SK-N-SH (cell line): ENCODE results near the gene KCNC4. TPM values are rescaled to one million over a fixed set of nuclear protein-coding genes. Genes with fewer than 3 reads are reported as not detected.

ENCODE experiments used
- CTCF ChIA-PET: fragments of 300-600, 350-600 bp; formaldehyde crosslinking; extraction: SDS; loops from one replicate; lab custom pipeline; 2021; lab: Yijun Ruan, JAX
- POLR2A ChIA-PET: fragments of 350-600 bp; sonication (Branson Sonifier 250); formaldehyde crosslinking; extraction: SDS; loops from one replicate; lab custom pipeline; 2020; ENCODE audit warnings: antibody characterized with exemption, inconsistent platforms; lab: Yijun Ruan, JAX
- DNase-seq: peaks from one replicate; pipeline ENCODE4 v3.0.0; 2012
- H2AFZ ChIP-seq: fragments of 200-600 bp; sonication (generic); 2 replicates; pipeline ENCODE4 v1.8.1; 2016; ENCODE audit warnings: antibody characterized with exemption, mild to moderate bottlenecking, low read depth
- H3F3A ChIP-seq: fragments of 200-600 bp; sonication (generic); replicated peaks from 2 replicates; pipeline ENCODE3; 2016; ENCODE audit warnings: antibody characterized with exemption, mild to moderate bottlenecking; ENCODE audit not compliant: insufficient read depth
- H3K27ac ChIP-seq, 2 experiments: fragments of 200-500 bp in 1 of 2; fragments of 200-600 bp in 1 of 2; sonication (Bioruptor generic) in 1 of 2; sonication (generic), shearing (Covaris generic) in 1 of 2; 2 replicates each; pipeline versions ENCODE4 v1.5.1 to v1.6.1; 2014 to 2016; ENCODE audit warnings: low read depth in 2 of 2, inconsistent platforms in 1 of 2, low read length in 1 of 2, mild to moderate bottlenecking in 1 of 2, mixed read lengths in 1 of 2
- H3K27me3 ChIP-seq: fragments of 200-600 bp; sonication (generic), shearing (Covaris generic); 2 replicates; pipeline ENCODE4 v1.6.1; 2016; ENCODE audit warnings: mixed run types; ENCODE audit not compliant: insufficient read depth
- H3K36me3 ChIP-seq, 2 experiments: fragments of 200-500 bp in 1 of 2; fragments of 200-600 bp in 1 of 2; sonication (Bioruptor generic) in 1 of 2; sonication (generic) in 1 of 2; replicated peaks in 1 of 2; 2 replicates each; pipeline versions ENCODE3 to v1.5.1; 2014 to 2016; ENCODE audit warnings: low read length in 1 of 2, mild to moderate bottlenecking in 1 of 2; ENCODE audit not compliant: insufficient read depth in 2 of 2, control insufficient read depth in 1 of 2
- H3K4me1 ChIP-seq, 2 experiments: fragments of 200-500 bp in 1 of 2; fragments of 200-600 bp in 1 of 2; sonication (Bioruptor generic) in 1 of 2; sonication (generic), shearing (Covaris generic) in 1 of 2; 2 replicates each; pipeline versions ENCODE4 v1.5.1 to v1.6.1; 2014 to 2016; ENCODE audit warnings: low read depth in 1 of 2, low read length in 1 of 2, mixed run types in 1 of 2; ENCODE audit not compliant: insufficient read depth in 2 of 2, control insufficient read depth in 1 of 2
- H3K4me2 ChIP-seq: fragments of 200-600 bp; sonication (generic), shearing (Covaris generic); 2 replicates; pipeline ENCODE4 v1.6.1; 2017; ENCODE audit warnings: mixed run types
- H3K4me3 ChIP-seq, 2 experiments: fragments of 200-500 bp in 1 of 2; fragments of 200-600 bp in 1 of 2; sonication (Bioruptor generic) in 1 of 2; sonication (generic), shearing (Covaris generic) in 1 of 2; 2 replicates each; pipeline versions ENCODE4 v1.5.1 to v1.8.1; 2014 to 2016; ENCODE audit warnings: low read depth in 2 of 2, inconsistent platforms in 1 of 2, low read length in 1 of 2, mild to moderate bottlenecking in 1 of 2, mixed read lengths in 1 of 2, moderate library complexity in 1 of 2
- H3K79me2 ChIP-seq: fragments of 200-600 bp; sonication (generic); 2 replicates; pipeline ENCODE4 v1.8.1; 2017; ENCODE audit warnings: mild to moderate bottlenecking; ENCODE audit not compliant: insufficient read depth
- H3K9ac ChIP-seq: fragments of 200-600 bp; sonication (generic); 2 replicates; pipeline ENCODE4 v1.6.1; 2017; ENCODE audit warnings: mixed run types
- H3K9me2 ChIP-seq: fragments of 200-600 bp; sonication (generic); 2 replicates; pipeline ENCODE4 v1.6.1; 2017; ENCODE audit warnings: mixed run types
- H3K9me3 ChIP-seq: fragments of 200-600 bp; sonication (generic); 2 replicates; pipeline ENCODE4 v1.6.1; 2017; ENCODE audit warnings: mixed run types, mild to moderate bottlenecking, moderate library complexity
- H4K20me1 ChIP-seq: fragments of 200-600 bp; sonication (generic); 2 replicates; pipeline ENCODE4 v1.6.1; 2017; ENCODE audit warnings: mild to moderate bottlenecking, mixed run types; ENCODE audit not compliant: insufficient read depth
- CHD2 ChIP-seq: fragments of 150-350 bp; IDR thresholded peaks from 2 replicates; pipeline ENCODE4 v1.6.1; 2018; ENCODE audit warnings: low read length; ENCODE audit not compliant: partially characterized antibody
- EP300 ChIP-seq, 2 experiments: IDR thresholded peaks; 2 replicates each; pipeline versions ENCODE4 v1.4.0 to v1.6.1; 2012; ENCODE audit warnings: borderline replicate concordance in 1 of 2, low read depth in 1 of 2, low read length in 1 of 2
- EZH2phosphoT487 ChIP-seq: fragments of 200-600 bp; sonication (generic); IDR thresholded peaks from 2 replicates; pipeline ENCODE4 v1.6.1; 2017; ENCODE audit warnings: low read depth, mixed run types, mild to moderate bottlenecking, antibody characterized with exemption, moderate library complexity, borderline replicate concordance
- FOSL2 ChIP-seq: IDR thresholded peaks from 2 replicates; pipeline ENCODE4 v1.4.0; 2012; ENCODE audit warnings: low read depth, mild to moderate bottlenecking, moderate library complexity, borderline replicate concordance
- FOXJ3 ChIP-seq: sonication (generic); formaldehyde crosslinking; IDR thresholded peaks from 2 replicates; pipeline ENCODE4 v1.5.1; 2020; ENCODE audit warnings: mild to moderate bottlenecking, missing genetic modification reagents
- FOXM1 ChIP-seq: IDR thresholded peaks from 2 replicates; pipeline ENCODE4 v1.4.0; 2012; ENCODE audit warnings: low read depth, mild to moderate bottlenecking
- POLR2AphosphoS5 ChIP-seq: IDR thresholded peaks from 2 replicates; pipeline ENCODE4 v1.6.1; 2012; ENCODE audit warnings: low read depth, low read length
- RFX5 ChIP-seq: IDR thresholded peaks from 2 replicates; pipeline ENCODE4 v1.6.1; 2012; ENCODE audit warnings: mild to moderate bottlenecking, improper control_type of control experiment, low read length
- SMC3 ChIP-seq: IDR thresholded peaks from 2 replicates; pipeline ENCODE4 v1.6.1; 2012; ENCODE audit warnings: low read depth, low read length, improper control_type of control experiment
- TEAD4 ChIP-seq: IDR thresholded peaks from 2 replicates; pipeline ENCODE4 v1.4.0; 2012; ENCODE audit warnings: mild to moderate bottlenecking, borderline replicate concordance; ENCODE audit not compliant: insufficient read depth
- YY1 ChIP-seq: IDR thresholded peaks from 2 replicates; pipeline ENCODE4 v1.4.0; 2012; ENCODE audit warnings: low read depth, mild to moderate bottlenecking
- WGBS: methylation state at CpG from one replicate; pipeline ENCODE4 v1.1.6; 2017; ENCODE audit warnings: low lambda C conversion rate; 5-methylcytosine and 5-hydroxymethylcytosine counted together
- polyA plus RNA-seq, 3 experiments: library from polyadenylated mRNA; depleted of rRNA; stranded (reverse); fragments of >200 nt; gene quantifications; 2 replicates each; pipeline ENCODE4 v1.2.3, GENCODE V29; 2012
- TF ChIP-seq, protein P1 (sequence below): IDR thresholded peaks from 2 replicates; pipeline ENCODE4 v1.6.1; 2012; ENCODE audit warnings: mild to moderate bottlenecking, low read depth, low read length, moderate library complexity
- TF ChIP-seq, protein P2 (sequence below): fragments of 200-600 bp; sonication (generic); IDR thresholded peaks from 2 replicates; pipeline ENCODE4 v1.6.1; 2017; ENCODE audit warnings: antibody characterized with exemption, mild to moderate bottlenecking, moderate library complexity
- TF ChIP-seq, protein P3 (sequence below): IDR thresholded peaks from 2 replicates; pipeline ENCODE4 v1.4.0; 2012; ENCODE audit warnings: low read depth, borderline replicate concordance
- TF ChIP-seq, protein P4 (sequence below): fragments of 150-350 bp; IDR thresholded peaks from 2 replicates; pipeline ENCODE4 v1.6.1; 2016; ENCODE audit warnings: mild to moderate bottlenecking, low read depth, low read length

Gene KCNC4
- polyA plus RNA-seq, 1 of the 3 experiments (the other 2 are of a cell fraction): 0.51 TPM

DNA sequence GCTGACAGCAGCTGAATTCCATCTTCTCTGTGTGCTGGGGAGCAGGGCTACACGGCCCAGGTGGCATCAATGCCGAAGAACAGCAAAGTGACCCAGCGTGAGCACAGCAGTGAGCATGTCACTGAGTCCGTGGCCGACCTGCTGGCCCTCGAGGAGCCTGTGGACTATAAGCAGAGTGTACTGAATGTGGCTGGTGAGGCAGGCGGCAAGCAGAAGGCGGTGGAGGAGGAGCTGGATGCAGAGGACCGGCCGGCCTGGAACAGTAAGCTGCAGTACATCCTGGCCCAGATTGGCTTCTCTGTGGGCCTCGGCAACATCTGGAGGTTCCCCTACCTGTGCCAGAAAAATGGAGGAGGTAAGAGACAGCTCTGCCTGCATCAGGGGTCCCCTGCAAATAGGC is 43.3 kb upstream of the KCNC4 start:
- Histone ChIP-seq H3K9ac (no peak overlapping the region), H3K4me3 (no peak overlapping the region), H3K4me1 (peaks cover 0 to 61% of the 10 kb centered on the region in 2 experiments; a peak in 2 of 4 replicates), H4K20me1 (no peaks in the 10 kb centered on the region), H3K4me2 (no peak overlapping the region), H3K9me2 (no peaks in the 10 kb centered on the region), H3F3A (no peaks in the 10 kb centered on the region), H2AFZ (no peak overlapping the region), H3K9me3 (no peaks in the 10 kb centered on the region), H3K36me3 (no peaks in the 10 kb centered on the region), H3K79me2 (no peaks in the 10 kb centered on the region), H3K27ac (no peak overlapping the region), H3K27me3 (no peaks in the 10 kb centered on the region; the same call in 1 of the 2 replicates)
- no peak for DNase-seq
- 75% methylated on average over 11 of the region's 11 CpGs for WGBS
- ChIA-PET CTCF (interaction anchor here (0.7 to 10.4 kb wide), 11 partner anchors 14 to 246 kb away, joined by 3 to 76 read pairs (median 4); partner anchors contain the start of gene SLC6A17), POLR2A (no interaction called here)
- TF ChIP-seq, protein P1, sequence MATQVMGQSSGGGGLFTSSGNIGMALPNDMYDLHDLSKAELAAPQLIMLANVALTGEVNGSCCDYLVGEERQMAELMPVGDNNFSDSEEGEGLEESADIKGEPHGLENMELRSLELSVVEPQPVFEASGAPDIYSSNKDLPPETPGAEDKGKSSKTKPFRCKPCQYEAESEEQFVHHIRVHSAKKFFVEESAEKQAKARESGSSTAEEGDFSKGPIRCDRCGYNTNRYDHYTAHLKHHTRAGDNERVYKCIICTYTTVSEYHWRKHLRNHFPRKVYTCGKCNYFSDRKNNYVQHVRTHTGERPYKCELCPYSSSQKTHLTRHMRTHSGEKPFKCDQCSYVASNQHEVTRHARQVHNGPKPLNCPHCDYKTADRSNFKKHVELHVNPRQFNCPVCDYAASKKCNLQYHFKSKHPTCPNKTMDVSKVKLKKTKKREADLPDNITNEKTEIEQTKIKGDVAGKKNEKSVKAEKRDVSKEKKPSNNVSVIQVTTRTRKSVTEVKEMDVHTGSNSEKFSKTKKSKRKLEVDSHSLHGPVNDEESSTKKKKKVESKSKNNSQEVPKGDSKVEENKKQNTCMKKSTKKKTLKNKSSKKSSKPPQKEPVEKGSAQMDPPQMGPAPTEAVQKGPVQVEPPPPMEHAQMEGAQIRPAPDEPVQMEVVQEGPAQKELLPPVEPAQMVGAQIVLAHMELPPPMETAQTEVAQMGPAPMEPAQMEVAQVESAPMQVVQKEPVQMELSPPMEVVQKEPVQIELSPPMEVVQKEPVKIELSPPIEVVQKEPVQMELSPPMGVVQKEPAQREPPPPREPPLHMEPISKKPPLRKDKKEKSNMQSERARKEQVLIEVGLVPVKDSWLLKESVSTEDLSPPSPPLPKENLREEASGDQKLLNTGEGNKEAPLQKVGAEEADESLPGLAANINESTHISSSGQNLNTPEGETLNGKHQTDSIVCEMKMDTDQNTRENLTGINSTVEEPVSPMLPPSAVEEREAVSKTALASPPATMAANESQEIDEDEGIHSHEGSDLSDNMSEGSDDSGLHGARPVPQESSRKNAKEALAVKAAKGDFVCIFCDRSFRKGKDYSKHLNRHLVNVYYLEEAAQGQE: no peak
- TF ChIP-seq EP300 (IDR thresholded peaks at IDR 0.05; ENCODE audit: borderline replicate concordance in 1 of 2, low read depth in 1 of 2, low read length in 1 of 2) (no peak), EZH2phosphoT487 (no peak), FOSL2 (no peak), TEAD4 (no peak), RFX5 (no peak), CHD2 (no peak), POLR2AphosphoS5 (no peak), SMC3 (no peak), FOXM1 (no peak), YY1 (no peak), FOXJ3 (CRISPR knock-in tag) (no peak)
- TF ChIP-seq, protein P2, sequence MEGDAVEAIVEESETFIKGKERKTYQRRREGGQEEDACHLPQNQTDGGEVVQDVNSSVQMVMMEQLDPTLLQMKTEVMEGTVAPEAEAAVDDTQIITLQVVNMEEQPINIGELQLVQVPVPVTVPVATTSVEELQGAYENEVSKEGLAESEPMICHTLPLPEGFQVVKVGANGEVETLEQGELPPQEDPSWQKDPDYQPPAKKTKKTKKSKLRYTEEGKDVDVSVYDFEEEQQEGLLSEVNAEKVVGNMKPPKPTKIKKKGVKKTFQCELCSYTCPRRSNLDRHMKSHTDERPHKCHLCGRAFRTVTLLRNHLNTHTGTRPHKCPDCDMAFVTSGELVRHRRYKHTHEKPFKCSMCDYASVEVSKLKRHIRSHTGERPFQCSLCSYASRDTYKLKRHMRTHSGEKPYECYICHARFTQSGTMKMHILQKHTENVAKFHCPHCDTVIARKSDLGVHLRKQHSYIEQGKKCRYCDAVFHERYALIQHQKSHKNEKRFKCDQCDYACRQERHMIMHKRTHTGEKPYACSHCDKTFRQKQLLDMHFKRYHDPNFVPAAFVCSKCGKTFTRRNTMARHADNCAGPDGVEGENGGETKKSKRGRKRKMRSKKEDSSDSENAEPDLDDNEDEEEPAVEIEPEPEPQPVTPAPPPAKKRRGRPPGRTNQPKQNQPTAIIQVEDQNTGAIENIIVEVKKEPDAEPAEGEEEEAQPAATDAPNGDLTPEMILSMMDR: no peak
- TF ChIP-seq, protein P3, sequence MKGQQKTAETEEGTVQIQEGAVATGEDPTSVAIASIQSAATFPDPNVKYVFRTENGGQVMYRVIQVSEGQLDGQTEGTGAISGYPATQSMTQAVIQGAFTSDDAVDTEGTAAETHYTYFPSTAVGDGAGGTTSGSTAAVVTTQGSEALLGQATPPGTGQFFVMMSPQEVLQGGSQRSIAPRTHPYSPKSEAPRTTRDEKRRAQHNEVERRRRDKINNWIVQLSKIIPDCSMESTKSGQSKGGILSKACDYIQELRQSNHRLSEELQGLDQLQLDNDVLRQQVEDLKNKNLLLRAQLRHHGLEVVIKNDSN: no peak
- TF ChIP-seq, protein P4, sequence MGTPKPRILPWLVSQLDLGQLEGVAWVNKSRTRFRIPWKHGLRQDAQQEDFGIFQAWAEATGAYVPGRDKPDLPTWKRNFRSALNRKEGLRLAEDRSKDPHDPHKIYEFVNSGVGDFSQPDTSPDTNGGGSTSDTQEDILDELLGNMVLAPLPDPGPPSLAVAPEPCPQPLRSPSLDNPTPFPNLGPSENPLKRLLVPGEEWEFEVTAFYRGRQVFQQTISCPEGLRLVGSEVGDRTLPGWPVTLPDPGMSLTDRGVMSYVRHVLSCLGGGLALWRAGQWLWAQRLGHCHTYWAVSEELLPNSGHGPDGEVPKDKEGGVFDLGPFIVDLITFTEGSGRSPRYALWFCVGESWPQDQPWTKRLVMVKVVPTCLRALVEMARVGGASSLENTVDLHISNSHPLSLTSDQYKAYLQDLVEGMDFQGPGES: no peak
